Activated T-cell treated with anti-CD3 and anti-CD28 coated beads, Interleukin-2, amount 50 U/mL, for 48 hours (primary cell): Measurements from ENCODE around the gene UXS1.
"Not testable (repeated sequence)": the region's sequence is repeated elsewhere in the genome, so short reads cannot be mapped to it uniquely, and the experiment has no call there.

Experiments
- DNase-seq, 2 experiments: peaks; one replicate each; pipeline ENCODE4 v3.0.0-alpha.2; 2020

Gene UXS1

GRCh38 chr2:106159866-106160785 is 34.0 kb downstream of the UXS1 start:
- peak; percentile 71 to 74 for DNase-seq

- peak in 1 of 2 experiments; percentile 31 for DNase-seq
Measured at GRCh38 chr2:106158871-106159270, 35.2 kb downstream of the UXS1 start.

- no peak for DNase-seq
Measured at GRCh38 chr2:106158131-106158530, 36.0 kb downstream of the UXS1 start.

DNA sequence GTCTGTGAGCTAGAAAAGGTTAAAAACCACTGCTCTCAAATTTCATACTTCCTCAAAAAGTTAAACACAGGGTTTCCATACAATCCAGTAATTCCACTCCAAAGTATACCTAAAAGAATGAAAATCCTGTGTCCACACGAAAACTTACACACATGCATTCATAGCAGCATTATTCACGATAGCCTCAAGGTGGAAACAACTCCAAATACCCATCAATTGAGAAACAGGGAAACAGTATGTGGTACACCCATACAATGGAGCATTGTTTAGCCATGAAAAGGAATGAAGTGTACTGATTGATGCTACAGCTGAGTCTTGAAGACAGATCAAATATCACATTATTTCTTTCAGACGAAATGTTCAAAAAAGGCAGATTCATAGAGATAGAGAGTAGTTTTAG is 36.7 kb downstream of the UXS1 start:
- DNase-seq = no peak

DNA sequence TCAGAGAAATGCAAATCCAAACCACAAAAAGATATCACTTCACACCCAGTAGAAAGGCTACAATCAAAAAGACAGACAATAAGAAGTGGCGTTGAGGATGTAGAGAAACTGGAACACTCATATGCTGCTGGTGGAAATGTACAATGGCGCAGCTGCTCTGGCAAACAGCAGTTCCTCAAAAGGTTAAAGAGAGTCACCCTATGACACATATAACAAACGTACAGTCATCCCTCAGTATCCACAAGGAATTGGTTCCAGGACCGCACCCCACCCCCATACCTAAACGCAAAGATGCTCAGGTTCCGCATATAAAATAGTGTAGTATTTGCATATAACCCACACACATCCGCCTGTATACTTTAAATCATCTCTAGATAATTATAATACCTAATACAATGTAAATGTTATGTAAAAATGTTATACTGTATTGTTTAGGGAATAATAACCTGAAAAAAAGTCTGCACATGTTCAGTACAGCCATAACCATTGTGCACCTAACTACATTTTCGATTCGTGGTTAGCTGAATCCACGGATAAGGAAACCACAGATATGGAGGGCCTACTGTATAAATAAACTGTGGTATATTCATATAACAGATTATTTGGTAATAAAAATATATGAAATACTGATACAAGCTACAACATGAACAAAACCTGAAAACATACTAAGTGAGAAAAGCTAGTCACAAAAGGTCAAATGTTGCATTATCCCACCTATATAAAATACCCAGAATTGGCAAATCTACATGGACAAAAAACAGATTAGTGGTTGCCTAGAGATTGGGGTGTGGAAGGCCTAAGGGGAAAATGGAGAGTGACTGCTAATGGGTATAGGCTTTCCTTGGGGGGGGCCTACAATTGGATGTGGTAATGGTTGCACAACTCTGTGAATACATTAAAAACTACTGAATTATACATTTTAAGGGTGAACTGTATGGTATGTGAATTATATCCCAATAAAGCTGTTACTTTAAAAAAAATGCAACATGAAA is 37.5 kb downstream of the UXS1 start:
- DNase-seq = no peak

DNA sequence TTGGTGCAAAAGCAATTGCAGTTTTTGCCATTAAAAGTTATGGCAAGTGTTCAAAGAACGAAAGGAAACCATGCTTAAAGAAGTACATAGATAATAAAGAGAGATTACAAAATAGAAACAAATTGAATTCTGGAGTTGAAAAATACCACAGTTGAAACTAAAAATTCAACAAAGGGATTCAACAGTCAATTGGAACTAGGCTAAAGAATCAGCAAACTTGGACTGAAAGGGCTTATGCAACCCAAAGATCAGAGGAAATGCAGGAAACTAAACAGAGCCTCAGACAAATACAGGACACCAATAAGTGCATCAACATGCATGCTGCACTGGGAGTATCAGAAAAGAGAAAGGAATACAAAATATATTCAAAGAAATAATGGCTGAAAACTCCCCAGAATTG is 40.3 kb downstream of the UXS1 start:
- no peak for DNase-seq

- DNase-seq = no peak
Measured at GRCh38 chr2:106147665-106148064, 46.4 kb downstream of the UXS1 start.

DNA sequence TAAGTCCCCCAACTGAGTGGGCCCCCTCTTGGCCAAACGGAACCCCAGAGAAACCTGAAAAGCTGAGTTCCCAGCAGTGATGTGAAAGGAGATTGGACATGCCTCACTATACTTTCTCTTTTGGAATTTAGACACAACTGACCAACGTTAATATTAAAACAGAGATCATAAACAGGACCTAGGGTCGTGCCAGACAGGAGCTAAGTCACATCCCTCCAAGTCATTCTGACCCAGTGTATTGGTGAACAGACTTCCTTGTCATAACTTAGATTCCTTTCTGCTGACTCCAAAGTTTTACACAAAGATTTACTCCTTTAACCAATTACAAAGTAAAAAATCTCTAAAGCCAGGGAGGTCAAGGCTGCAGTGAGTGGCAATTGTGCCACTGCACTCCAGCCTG is 46.9 kb downstream of the UXS1 start:
- DNase-seq = no peak

DNA sequence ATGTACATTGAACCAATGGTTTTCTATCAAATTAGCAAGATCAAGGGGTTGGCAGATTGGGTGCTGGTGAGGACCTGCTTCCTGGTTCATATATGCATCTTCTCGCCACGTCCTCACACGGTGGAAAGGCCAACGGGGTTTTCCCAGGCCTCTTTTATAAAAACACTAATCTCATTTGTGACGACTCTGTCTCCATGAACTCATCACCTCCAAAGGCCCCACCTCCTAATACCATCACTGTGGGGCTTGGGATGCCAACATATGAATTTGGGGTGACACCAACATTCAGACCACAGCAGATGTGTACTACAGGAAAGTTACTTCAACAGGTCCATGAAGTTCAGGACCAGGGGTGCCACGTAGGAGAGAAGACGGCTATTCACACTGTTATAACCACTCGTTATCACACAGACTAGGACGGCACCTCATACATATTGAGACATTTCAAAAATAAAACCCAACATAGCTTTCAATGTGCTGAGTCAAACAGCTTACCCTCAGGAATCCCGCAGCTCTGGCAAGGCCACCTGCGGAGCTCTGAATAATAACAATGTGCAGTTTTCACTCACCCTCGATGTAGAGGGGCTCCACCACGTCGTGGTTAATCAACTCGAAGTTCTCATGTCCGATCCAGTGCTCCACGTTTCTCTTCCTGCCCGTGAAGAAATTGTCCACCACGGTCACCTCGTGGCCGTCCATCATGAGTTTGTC is 49.3 kb downstream of the UXS1 start:
- DNase-seq = peak; percentile 56 to 61

DNA sequence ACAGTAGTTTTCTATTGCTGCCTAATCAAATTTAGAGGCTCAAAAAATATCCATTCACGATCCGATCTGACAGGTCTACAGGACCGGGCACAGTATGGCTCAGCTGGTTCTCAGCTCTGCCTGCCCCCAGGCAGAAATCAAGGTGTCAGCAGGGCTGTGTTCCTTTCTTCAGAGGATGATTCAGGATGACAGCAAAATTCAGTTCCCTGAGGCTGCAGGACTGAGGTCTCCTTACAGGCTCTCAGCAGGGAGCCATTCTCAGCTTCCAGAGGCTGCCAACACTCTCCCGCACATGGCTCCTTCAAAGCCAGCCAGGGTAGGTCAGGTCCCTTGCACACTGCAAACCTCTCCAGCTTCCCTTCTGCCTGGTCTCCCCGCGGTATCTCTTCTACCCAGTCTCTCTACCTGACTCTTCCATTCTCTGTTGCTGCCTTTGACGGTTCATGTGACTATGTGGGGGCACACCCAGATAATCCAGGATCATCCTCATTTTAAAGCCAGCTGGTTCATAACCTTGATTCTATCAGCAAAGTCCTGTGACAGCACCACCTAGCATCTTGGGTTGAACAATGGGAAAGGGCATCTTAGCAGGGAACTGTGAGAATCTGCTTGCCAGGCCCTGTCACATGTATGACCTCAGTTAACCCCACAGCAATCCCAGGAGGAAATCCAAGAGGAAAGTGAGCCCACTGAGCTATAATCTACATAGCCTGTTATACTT is 50.4 kb downstream of the UXS1 start:
- DNase-seq = no peak

DNA sequence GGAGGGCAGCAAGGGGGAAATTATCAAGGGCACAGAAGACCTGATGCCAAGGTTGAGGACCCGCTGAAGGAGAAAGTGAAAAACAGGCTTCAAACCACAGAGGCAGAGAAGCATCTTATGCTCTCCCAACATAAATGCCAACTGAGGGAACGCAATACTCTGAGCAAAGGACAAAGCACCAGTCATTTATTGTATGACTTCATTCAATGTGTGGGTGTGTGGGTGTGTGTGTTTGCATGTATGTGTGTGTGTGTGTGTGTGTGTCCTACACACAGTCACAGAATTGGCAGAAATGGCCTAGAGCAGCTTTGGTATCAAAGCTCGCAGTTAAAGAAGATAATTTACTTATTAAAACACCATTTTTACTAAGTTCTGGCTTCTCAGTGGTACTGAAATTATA is 51.4 kb downstream of the UXS1 start:
- no peak for DNase-seq

- DNase-seq = no peak
Measured at GRCh38 chr2:106140913-106141312, 53.2 kb downstream of the UXS1 start.

DNA sequence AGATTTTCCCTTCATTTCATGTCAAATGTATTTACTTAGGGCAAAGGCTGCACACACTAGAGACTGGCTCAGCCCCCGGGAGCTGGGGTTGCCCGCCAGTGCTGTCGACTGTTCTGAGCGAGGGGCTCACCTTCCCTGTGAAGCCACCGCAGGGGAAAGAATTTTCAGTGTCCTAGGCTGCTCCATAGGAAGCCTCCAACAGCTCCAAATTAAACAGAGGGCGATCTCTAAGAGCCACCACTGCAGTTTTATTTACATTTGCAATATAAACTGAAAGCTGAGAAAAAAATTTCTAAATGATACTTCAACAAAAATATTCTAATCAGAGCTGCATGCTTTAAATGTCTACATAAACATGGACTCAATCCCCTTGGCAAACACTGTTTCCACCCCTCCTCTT is 54.0 kb downstream of the UXS1 start:
- DNase-seq = no peak

DNA sequence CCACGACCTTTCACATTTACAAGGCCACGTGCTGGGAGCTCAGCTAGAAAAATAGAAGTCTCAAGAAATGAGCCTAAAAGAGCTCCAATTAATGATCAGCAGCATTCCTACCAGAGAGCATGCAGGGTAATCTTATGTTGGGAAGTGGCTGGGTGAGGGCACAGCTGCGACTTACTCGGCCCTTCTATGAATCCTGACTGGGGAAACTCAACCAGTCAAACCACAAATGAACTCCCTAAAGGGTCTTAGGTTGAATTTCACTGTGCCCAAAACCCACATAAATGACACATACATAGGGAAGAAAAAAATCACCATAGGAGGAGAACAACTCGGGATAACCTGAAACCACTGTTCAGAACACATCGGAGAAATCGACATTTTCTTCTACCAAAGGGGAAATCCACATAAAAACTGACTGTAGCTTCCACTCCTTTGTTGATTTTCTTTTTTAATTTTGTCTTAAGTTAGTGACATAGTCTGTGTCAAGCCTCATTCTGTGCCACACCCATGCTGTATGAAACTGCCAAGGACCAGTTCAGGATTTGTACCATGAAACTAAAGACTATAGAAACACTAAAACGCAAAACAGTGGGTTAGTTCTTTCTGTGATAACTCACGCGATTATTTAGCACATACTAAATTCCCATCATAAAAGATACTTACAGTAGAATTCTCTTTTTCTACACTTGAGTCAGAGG is 54.7 kb downstream of the UXS1 start:
- DNase-seq = no peak

- no peak for DNase-seq
Measured at GRCh38 chr2:106138543-106139237, 55.4 kb downstream of the UXS1 start.

DNA sequence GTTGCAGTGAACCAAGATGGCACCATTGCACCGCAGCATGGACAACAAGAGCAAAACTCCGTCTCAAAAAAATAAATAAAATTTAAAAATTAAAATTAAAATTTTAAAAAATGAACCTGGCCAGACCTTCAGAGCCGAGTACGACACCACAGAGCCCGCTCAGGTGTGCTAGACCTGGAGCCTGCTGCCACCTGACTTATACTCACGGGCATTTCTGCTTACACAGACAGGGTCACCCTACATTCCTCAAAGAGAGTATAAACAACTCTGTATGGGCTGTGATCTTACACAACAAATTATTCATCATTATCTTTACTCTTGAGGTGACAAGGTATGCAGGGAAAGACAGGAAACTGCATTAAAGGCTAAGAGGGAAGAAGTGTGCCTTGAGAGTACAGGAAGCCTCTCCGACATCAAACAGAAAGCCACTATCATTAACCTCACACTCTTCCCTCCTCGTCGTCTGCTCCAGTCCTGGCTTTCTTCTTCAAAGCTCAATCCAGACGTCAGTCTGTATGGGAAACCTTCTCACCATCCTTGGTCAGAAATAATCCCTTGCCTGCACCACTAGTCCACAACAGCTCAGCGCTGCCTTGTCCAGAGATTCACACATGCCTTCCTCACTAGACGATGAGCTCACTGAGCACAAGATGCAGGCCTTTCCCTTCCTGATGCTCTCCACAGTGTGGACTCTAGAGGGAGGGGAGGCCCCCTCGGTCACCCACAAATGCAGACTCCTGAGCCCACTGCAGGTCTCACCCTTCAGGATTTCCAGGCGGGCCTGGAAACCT is 56.2 kb downstream of the UXS1 start:
- peak; percentile 47 to 50 for DNase-seq

GRCh38 chr2:106131192-106131591 is 62.9 kb downstream of the UXS1 start:
- DNase-seq = not testable (repeated sequence)

DNA sequence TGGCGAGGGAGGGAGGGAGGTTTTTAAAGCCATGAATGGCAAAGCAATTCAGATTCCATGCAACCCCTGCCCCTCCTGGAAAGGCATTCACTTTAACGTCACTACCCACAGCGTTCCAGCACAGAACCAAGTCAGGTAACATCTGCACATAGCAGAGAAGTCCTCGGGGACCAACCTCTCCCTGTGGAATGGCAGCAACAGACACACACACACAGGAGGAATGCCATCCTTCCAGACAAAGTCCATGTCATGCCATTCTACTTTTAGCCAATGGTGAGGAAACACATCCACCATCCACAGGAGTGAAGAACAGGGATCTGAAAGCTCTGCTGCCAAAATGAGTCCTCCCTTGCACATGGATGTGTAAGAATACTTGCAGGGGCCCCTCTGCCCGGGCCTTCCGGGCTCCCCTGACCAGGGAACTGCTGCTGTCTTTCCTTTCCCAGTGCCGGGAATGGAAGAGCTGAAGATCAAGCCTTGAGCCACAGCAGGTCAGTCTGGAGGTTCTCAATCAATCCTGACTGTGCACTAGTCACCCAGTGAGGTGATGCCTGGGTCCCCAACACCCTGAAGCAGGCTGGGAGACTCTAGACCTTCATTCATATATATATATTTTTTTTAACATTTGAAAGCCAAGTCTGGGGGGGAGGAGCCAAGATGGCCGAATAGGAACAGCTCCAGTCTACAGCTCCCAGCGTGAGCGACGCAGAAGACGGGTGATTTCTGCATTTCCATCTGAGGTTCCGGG is 63.7 kb downstream of the UXS1 start:
- DNase-seq = no peak

DNA sequence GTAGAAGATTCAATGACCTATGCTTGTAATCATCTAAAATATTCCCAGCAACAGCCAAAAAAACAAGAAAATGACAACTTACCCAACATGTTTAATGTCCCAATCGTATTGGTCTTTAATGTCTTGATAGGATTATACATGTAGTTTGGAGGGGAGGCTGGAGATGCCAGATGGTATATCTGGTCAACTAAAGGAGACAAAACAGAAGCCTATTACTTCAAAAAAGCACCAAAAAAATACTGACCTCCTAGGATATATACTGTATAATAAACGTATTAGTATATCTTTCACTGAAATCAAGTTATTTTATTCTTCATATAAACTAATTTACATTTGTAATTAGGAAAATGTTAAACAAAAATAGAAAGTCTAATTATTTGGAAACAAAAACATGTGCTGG is 64.5 kb downstream of the UXS1 start:
- DNase-seq = no peak
